H1 (cell line): ENCODE data around the gene BFSP2. TPM values are rescaled to one million over a fixed set of nuclear protein-coding genes. Genes with fewer than 3 reads are reported as not detected.

Experiments
- HDAC2 ChIP-seq, 2 experiments: fragments of 300-600 bp in 1 of 2; sonication (generic) in 1 of 2; IDR thresholded peaks; 2 replicates each; pipeline ENCODE4 v1.6.1; 2011 to 2012; ENCODE audit warnings: low read depth in 2 of 2, low read length in 2 of 2, mild to moderate bottlenecking in 2 of 2, moderate library complexity in 2 of 2, borderline replicate concordance in 1 of 2, inconsistent platforms in 1 of 2
- MAFK ChIP-seq: IDR thresholded peaks from 2 replicates; pipeline ENCODE4 v1.6.1; 2012; ENCODE audit warnings: low read depth, mild to moderate bottlenecking, improper control_type of control experiment, low read length
- NANOG ChIP-seq: IDR thresholded peaks from 2 replicates; pipeline ENCODE4 v1.6.1; 2011; ENCODE audit warnings: low read length, low read depth, mild to moderate bottlenecking, inconsistent platforms; ENCODE audit not compliant: insufficient read depth, poor library complexity, severe bottlenecking
- RBBP5 ChIP-seq: IDR thresholded peaks from 2 replicates; pipeline ENCODE4 v1.7.1; 2012; ENCODE audit warnings: low read depth, mild to moderate bottlenecking, inconsistent platforms, low read length, moderate library complexity, borderline replicate concordance
- SRF ChIP-seq: IDR thresholded peaks from 2 replicates; pipeline ENCODE4 v1.6.1; 2011; ENCODE audit warnings: mild to moderate bottlenecking, low read depth, low read length, moderate library complexity
- SUZ12 ChIP-seq: fragments of 200-600 bp; sonication (generic); IDR thresholded peaks from 2 replicates; pipeline ENCODE4 v1.6.1; 2012; ENCODE audit warnings: mild to moderate bottlenecking, inconsistent platforms, low read length, moderate library complexity, mixed read lengths
- TBP ChIP-seq: IDR thresholded peaks from 2 replicates; pipeline ENCODE4 v1.6.1; 2011; ENCODE audit warnings: low read depth, low read length, improper control_type of control experiment
- polyA plus RNA-seq, 7 experiments: library from polyadenylated mRNA; depleted of rRNA in 3 of 7; stranded (reverse) in 5 of 7; unstranded in 2 of 7; fragments of >200 nt in 5 of 7; fragments of 200-250 nt in 2 of 7; gene quantifications; 1 replicate in 5 of 7; 2 replicates in 1 of 7; 4 replicates in 1 of 7; pipeline versions ENCODE4 v1.2.1 to v1.2.3, GENCODE V29; 2011 to 2013; ENCODE audit warnings: missing spikeins in 2 of 7, mixed read lengths in 2 of 7
- total RNA-seq: library from RNA; stranded (reverse); fragmentation: NEBNext Ultra II Directional; extraction: Animal tissue kit (Norgen Biotek cat#: 25700); gene quantifications from 2 replicates; pipeline ENCODE4 v1.2.1, GENCODE V29; 2021

The BFSP2 gene
- total and polyA plus RNA-seq, 2 of the 8 experiments (the other 6 are each of a cell fraction or from before 2014, with no cell fraction given), result not detected

GRCh38 chr3:133394561-133395311 is 5.1 kb upstream of the BFSP2 start (continued):
- no peak for TF ChIP-seq TBP
- no peak for TF ChIP-seq NANOG
- TF ChIP-seq SRF, result no peak
- no peak for TF ChIP-seq HDAC2 (IDR thresholded peaks at IDR 0.05; ENCODE audit: borderline replicate concordance in 1 of 2, low read depth in 2 of 2, low read length in 2 of 2)
- TF ChIP-seq SUZ12, result no peak
- TF ChIP-seq RBBP5, result no peak
- TF ChIP-seq MAFK, result no peak
- TF ChIP-seq, all 59 proteins: peak for 0
